ENCODE data around the gene MYZAP. TPM values are rescaled to one million over a fixed set of nuclear protein-coding genes. Genes with fewer than 3 reads are reported as not detected.

The MYZAP gene
- total RNA-seq, 1 experiment from 2014 or later, result 0.63 TPM

GRCh38 chr15:57568299-57568698, 23.4 kb upstream of the MYZAP start:
- H4K91ac ChIP-seq (ENCODE audit: insufficient read length, low read depth, low read length), result no peak overlapping the region
- no peak overlapping the region for H4K5ac ChIP-seq (ENCODE audit: insufficient read length, low read depth, low read length)
- no peak overlapping the region for H2AFZ ChIP-seq (ENCODE audit: low read length)
- no peak overlapping the region for H2BK5ac ChIP-seq (ENCODE audit: insufficient read length, low read length)
- no peaks in the 10 kb centered on the region for H3K36me3 Mint-ChIP-seq (ENCODE audit: insufficient read depth in 1 of 3, low read depth in 3 of 3)
- H3K23me2 ChIP-seq (ENCODE audit: insufficient read length, low read depth, low read length, poor library complexity, severe bottlenecking), result no peaks in the 10 kb centered on the region
- no peaks in the 10 kb centered on the region for H3K79me2 ChIP-seq (ENCODE audit: insufficient read depth, low read length)
- H3K9me3 ChIP-seq (ENCODE audit: control insufficient read depth, low read depth, low read length), result no peaks in the 10 kb centered on the region
- no peak overlapping the region for H3K23ac ChIP-seq (ENCODE audit: insufficient read length, low read depth, low read length)
- H3K27ac ChIP-seq (ENCODE audit: insufficient read length, low read depth, low read length), result no peak overlapping the region
- peaks cover 8 to 16% of the 10 kb centered on the region in 2 experiments for H3K4me1 Mint-ChIP-seq
- no peaks in the 10 kb centered on the region for H3K27me3 Mint-ChIP-seq (ENCODE audit: low read depth)
- H3K27ac Mint-ChIP-seq, result no peak overlapping the region
- H3K9me3 Mint-ChIP-seq, result no peaks in the 10 kb centered on the region
- H2BK15ac ChIP-seq (ENCODE audit: low read depth, low read length), result no peak overlapping the region
- no peak overlapping the region for H4K8ac ChIP-seq (replicated peaks; ENCODE audit: insufficient read length, low read depth, low read length)
- H3T11ph ChIP-seq (ENCODE audit: low read length), result no peak overlapping the region
- no peak overlapping the region for H2BK12ac ChIP-seq (ENCODE audit: insufficient read length, low read depth, low read length)
- no peaks in the 10 kb centered on the region for H3K79me1 ChIP-seq (ENCODE audit: insufficient read depth, low read depth, low read length, poor library complexity, severe bottlenecking)
- H3K18ac ChIP-seq (ENCODE audit: insufficient read length, low read depth, low read length), result no peak overlapping the region
- no CpG with 5 or more reads among the region's 2 CpGs for WGBS (ENCODE audit: extremely low coverage, insufficient read length, low lambda C conversion rate)
- H3K9ac ChIP-seq (ENCODE audit: extremely low read depth, insufficient read length, low read length), result no peak overlapping the region
- DNase-seq, result no peak
- H3K14ac ChIP-seq (ENCODE audit: insufficient read depth, low read length), result no peak overlapping the region
- no peaks in the 10 kb centered on the region for H3K4me1 ChIP-seq (ENCODE audit: insufficient read depth, low read length)
- H2BK20ac ChIP-seq (ENCODE audit: low read depth, low read length, poor library complexity, severe bottlenecking), result no peak overlapping the region
- H2BK120ac ChIP-seq (ENCODE audit: low read depth, low read length, poor library complexity, severe bottlenecking), result no peak overlapping the region
- H3K27me3 ChIP-seq (ENCODE audit: insufficient read depth, low read length), result no peaks in the 10 kb centered on the region
- no peak for TF ChIP-seq CTCF (conservative IDR thresholded peaks at IDR 0.05)
- H3K4ac ChIP-seq (ENCODE audit: low read depth, low read length), result no peak overlapping the region
- no peak overlapping the region for H3K4me3 Mint-ChIP-seq
- no peak overlapping the region for H3K4me2 ChIP-seq (ENCODE audit: insufficient read depth, insufficient read length, low read length)
- no peak overlapping the region for H3K56ac ChIP-seq (ENCODE audit: insufficient read length, low read depth, low read length)
- no peaks in the 10 kb centered on the region for H4K20me1 ChIP-seq (ENCODE audit: control insufficient read depth, insufficient read depth, insufficient read length)
- no peak overlapping the region for H2AK5ac ChIP-seq (ENCODE audit: insufficient read length, low read length)
